Esophagus muscularis mucosa (tissue), 3 donors: ENCODE data around the gene MTCL1.

Experiments used
- CTCF ChIP-seq, 3 experiments: fragments of 200-600 bp in 2 of 3; fragments of 450-650 bp in 1 of 3; sonication (generic) in 2 of 3; IDR thresholded peaks; one replicate each; pipeline ENCODE4 v1.5.1; 2017 to 2019; ENCODE audit warnings: antibody characterized with exemption in 3 of 3, mild to moderate bottlenecking in 2 of 3, moderate library complexity in 1 of 3
- EP300 ChIP-seq: sonication (generic); formaldehyde crosslinking; IDR thresholded peaks from one replicate; pipeline ENCODE4 v1.6.1; 2017; ENCODE audit warnings: antibody characterized with exemption

GRCh38 chr18:8777846-8778245 lies 72.5 kb downstream of the MTCL1 start:
- TF ChIP-seq CTCF (IDR thresholded peaks at IDR 0.05) = no peak
- TF ChIP-seq EP300 = no peak
